Frontal cortex (tissue), 4 donors: ENCODE data around the gene BAIAP2L1. TPM values are rescaled to one million over a fixed set of nuclear protein-coding genes. Genes with fewer than 3 reads are reported as not detected.
"Not testable (repeated sequence)": the region's sequence is repeated elsewhere in the genome, so short reads cannot be mapped to it uniquely, and the experiment has no call there.

ENCODE experiments used
- DNase-seq, 2 donors: peaks; one replicate each; pipeline ENCODE4 v3.0.0; 2012; ENCODE audit warnings: low spot score in 2 of 2
- FAIRE-seq: peaks from 2 replicates; lab custom pipeline; 2012; peaks lifted over from hg19 to GRCh38; lab: Jason Lieb, UNC
- total RNA-seq: library from RNA; depleted of rRNA; stranded (reverse); fragments of >200 nt; gene quantifications from one replicate; pipeline ENCODE4 v1.2.3, GENCODE V29; 2014
- donor health status: control.
- donor health status: control.
- donor health status: control.

The BAIAP2L1 gene, protein sequence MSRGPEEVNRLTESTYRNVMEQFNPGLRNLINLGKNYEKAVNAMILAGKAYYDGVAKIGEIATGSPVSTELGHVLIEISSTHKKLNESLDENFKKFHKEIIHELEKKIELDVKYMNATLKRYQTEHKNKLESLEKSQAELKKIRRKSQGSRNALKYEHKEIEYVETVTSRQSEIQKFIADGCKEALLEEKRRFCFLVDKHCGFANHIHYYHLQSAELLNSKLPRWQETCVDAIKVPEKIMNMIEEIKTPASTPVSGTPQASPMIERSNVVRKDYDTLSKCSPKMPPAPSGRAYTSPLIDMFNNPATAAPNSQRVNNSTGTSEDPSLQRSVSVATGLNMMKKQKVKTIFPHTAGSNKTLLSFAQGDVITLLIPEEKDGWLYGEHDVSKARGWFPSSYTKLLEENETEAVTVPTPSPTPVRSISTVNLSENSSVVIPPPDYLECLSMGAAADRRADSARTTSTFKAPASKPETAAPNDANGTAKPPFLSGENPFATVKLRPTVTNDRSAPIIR
- under 0.01 TPM for total RNA-seq

GRCh38 chr7:98400542-98401340 lies at the start of gene BAIAP2L1:
Gene BAIAP2L1 (minus strand): TSS chr7:98401090. CDS start chr7:98400852, 238 bp downstream.
- DNase-seq: peak; percentile 55 to 74
- FAIRE-seq: no peak

DNA sequence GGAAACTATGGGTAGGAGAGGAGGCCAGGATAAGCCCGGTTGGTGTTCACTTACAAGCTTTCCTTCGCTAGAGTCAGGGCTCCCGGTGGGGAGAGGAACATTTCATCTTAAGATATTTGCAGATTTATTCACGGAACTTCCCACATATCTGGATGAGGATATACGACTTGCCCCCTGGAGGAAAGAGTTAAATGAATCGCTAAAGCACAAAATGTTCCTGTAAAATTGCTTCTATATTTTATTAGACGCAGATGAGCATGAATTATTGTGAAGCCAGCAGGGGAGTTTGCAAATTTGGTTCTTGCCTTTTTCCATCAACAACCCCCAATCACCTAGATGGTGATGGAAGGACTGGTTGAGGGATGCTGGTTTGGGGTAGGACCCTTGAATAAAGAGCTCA lies 47.9 kb upstream of the BAIAP2L1 start:
- FAIRE-seq (no peak), DNase-seq (no peak)

DNA sequence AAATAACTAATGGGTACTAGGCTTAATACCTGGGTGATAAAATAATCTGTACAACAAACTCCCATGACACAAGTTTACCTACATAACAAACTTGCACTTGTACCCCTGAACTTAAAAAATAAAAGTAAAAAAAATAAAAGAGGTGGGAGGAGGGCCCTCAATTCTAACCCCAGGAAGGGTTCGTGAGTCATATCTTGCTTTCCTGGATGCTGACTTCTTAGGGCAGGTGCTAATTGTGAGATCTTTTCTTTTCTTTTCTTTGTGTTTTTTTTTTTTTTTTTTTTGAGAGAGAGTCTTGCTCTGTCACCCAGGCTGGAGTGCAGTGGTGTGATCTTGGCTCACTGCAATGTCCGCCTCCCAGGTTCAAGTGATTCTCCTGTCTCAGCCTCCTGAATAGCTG lies 40.1 kb upstream of the BAIAP2L1 start:
- not testable (repeated sequence) for FAIRE-seq, DNase-seq

DNA sequence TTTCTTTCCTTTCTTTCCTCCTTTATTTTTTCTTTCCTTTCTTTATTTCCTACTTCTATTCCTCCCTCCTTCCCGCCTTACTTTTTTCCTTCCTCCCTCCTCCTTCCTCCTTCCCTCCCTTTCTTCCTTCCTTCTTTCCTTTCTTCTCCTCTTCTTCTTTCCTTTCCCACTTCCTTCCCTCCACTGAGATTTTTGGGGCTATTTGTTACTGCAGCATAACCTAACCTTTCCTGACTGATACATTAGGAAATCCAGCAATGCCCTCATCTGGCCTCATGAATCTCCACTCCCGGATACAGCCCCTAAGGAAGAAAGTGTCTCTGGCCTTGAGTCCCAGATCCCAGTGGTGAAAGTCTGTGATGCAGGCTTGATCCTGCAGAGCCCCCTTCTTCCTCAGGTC lies 38.6 kb upstream of the BAIAP2L1 start:
- no peak for FAIRE-seq
- no peak for DNase-seq

GRCh38 chr7:98434087-98434486 lies 33.2 kb upstream of the BAIAP2L1 start:
- DNase-seq: no peak
- no peak for FAIRE-seq

- FAIRE-seq (no peak), DNase-seq (no peak)
These were observed 28.9 kb upstream of the BAIAP2L1 start for GRCh38 chr7:98429799-98430198.

GRCh38 chr7:98423043-98423442 lies 22.2 kb upstream of the BAIAP2L1 start:
- DNase-seq (no peak), FAIRE-seq (no peak)

GRCh38 chr7:98420966-98421612 lies 20.2 kb upstream of the BAIAP2L1 start:
- peak in 1 of 2 donors; percentile 60 for DNase-seq
- FAIRE-seq: no peak

DNA sequence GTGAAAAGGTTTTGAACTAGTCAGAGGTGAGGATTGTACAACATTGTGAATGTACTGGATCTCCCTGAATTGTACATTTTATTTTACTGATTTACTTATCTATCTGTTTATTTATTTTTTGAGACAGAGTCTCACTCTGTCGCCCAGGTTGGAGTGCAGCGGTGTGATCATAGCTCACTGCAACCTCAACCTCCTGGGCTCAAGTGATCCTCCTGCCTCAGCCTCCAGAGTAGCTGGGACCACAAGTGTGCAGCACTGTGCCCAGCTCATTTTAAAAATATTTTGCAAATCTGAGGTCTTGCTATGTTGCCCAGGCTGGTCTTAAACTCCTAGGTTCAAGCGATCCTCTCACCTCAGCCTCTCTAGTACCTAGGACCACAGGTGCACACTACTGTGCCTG lies 19.1 kb upstream of the BAIAP2L1 start:
- not testable (repeated sequence) for FAIRE-seq, DNase-seq

- not testable (repeated sequence) for FAIRE-seq, DNase-seq
These were observed 18.4 kb upstream of the BAIAP2L1 start for GRCh38 chr7:98419316-98419691.

DNA sequence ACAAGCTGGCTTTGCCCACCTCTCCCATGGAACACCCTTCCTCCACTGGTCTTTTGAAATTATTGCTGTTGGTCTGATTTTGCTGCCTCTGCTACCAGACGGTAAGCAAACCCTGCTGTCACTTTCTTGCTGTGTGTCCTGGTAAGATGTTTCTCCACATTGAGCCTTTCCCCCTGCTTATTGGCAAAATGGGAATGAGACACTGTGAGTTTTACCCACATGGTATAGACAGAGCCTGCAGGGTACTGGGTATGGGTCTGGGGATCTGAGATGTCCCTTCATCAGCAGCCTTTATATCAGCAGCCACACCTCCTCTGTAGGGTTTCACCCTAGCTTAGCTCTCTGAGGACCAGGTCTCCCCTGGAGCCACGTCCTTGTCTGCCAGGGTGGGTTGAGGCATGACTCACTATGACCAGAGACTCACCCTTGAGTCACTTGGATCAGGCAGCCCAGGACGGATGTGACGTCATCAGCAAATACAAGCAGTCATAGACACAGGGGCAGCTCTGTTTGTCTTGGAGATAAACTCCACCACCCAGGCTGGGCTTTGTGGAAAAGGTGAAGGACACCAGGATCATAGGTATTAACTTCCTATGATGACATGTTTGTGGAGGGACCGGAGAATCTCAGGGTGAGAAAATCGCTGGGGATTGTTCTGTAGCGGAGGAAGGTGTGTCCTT lies 17.9 kb upstream of the BAIAP2L1 start:
- DNase-seq (no peak), FAIRE-seq (no peak)

DNA sequence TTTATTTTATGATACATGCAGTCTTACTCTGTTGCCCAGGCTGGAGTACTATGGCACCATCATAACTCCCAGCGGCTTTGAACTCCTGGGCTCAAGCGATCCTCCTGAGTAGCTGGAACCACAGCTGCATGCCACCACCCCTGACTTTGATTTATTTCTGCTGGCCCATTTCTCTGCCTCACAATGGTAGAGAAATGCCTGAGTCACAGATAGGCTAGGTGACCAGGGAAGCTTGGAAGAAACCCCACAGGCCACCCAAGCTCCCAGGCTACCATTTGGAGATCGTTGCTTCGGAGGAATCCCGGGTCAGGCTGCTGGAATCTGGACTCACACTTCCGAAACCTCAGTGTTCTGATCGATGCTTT lies 17.4 kb upstream of the BAIAP2L1 start:
- DNase-seq (no peak), FAIRE-seq (no peak)

GRCh38 chr7:98417604-98418270 lies 16.8 kb upstream of the BAIAP2L1 start:
- not testable (repeated sequence) for DNase-seq, FAIRE-seq

- DNase-seq (no peak), FAIRE-seq (no peak)
These were observed 13.5 kb upstream of the BAIAP2L1 start for GRCh38 chr7:98414205-98414900.

- not testable (repeated sequence) for FAIRE-seq, DNase-seq
These were observed 12.8 kb upstream of the BAIAP2L1 start for GRCh38 chr7:98413655-98414054.

- FAIRE-seq (no peak), DNase-seq (no peak)
These were observed 9.0 kb upstream of the BAIAP2L1 start for GRCh38 chr7:98409843-98410242.

GRCh38 chr7:98408146-98408545 lies 7.3 kb upstream of the BAIAP2L1 start:
- not testable (repeated sequence) for FAIRE-seq, DNase-seq

GRCh38 chr7:98406827-98407226 lies 5.9 kb upstream of the BAIAP2L1 start:
- DNase-seq: no peak
- FAIRE-seq: no peak

GRCh38 chr7:98404840-98405239 lies 4.0 kb upstream of the BAIAP2L1 start:
- DNase-seq (no peak), FAIRE-seq (no peak)
